Stimulated activated CD8-positive, alpha-beta memory T cell treated with anti-CD3 and anti-CD28 coated beads, Interleukin-4, amount 100 ng/mL, for 24 hours (primary cell): ENCODE data around the gene FTSJ1.
A peak's percentile ranks its signal among the peaks of the same experiment; 100 is the strongest.
"Not testable (repeated sequence)": the region's sequence is repeated elsewhere in the genome, so short reads cannot be mapped to it uniquely, and the experiment has no call there.

Source experiments
- DNase-seq: peaks from one replicate; pipeline ENCODE4 v3.0.0-alpha.2; 2020; ENCODE audit warnings: low read depth

The FTSJ1 gene

DNA sequence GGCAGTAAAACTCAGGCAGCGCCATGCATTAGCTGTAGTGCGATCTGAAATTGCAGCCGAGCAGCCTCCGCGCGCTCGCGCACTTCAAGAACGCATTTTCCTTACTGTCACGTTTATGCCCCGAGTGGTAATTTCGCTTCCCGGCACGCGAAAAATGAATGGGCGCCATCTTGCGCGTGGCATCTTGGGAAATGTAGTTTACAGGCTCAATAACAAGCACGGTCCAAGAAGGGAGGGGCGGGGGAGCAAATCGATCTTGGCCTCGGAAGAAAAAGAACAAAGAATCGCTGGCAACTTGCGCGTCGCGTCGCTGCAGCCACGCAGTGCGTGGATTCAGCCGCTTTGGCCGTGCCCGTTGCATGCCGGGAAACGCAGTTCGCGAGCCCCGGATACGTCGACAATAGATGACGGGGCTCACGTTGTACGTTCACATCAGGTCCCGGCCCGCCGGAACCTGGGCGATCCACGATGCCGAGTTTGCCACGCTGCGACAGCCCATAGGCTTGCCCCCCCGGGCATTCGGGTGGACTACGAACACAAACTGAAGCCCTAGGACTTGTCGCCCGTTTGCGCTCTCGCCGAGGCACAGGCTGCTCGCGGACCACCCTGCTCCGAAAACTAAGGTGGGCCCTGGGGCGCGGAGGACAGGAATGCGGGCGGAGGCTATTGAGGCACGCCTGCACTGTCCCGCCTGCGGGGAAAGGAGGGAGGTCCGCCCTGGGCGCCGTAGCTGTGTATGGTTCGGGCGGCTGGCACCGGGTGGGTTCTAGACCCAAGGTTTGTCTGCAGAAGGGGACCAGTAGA is at the start of gene FTSJ1:
Gene FTSJ1, plus strand, starts transcription at position 426 of the 804 bp plus-strand sequence. CDS start 1,849 bp downstream, outside the sequence.
- peak; percentile 76 for DNase-seq

DNA sequence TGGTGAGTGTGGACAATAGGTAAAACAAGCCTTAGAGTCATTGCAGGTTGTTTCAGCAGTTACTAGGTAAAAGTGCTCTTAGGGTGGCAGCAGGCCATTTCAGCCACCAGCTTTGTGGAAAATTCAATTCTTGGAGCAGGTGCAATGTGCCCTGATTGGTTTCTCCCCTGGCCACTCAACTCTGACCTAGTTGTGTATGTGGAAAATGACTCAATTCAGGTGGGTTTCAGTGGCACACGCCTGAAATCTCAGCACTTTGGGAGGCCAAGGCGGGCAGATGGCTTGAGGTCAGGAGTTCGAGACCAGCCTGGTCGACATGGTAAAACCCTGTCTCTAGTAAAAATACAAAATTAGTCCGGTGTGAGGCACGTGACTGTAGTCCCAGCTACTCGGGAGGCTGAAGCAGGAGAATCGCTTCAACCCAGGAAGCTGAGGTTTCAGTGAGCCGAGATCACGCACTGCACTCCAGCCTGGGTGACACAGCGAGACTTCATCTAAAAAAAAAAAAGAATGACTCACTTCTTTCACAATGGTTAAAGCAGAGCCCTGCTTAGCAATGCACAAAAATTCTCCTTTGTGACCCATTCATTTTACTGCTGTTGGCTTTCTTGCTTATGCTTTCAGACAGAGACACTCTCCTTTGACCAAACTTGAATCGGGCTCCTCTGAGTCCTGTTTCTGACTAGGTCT is 48.8 kb upstream of the FTSJ1 start:
- not testable (repeated sequence) for DNase-seq

DNA sequence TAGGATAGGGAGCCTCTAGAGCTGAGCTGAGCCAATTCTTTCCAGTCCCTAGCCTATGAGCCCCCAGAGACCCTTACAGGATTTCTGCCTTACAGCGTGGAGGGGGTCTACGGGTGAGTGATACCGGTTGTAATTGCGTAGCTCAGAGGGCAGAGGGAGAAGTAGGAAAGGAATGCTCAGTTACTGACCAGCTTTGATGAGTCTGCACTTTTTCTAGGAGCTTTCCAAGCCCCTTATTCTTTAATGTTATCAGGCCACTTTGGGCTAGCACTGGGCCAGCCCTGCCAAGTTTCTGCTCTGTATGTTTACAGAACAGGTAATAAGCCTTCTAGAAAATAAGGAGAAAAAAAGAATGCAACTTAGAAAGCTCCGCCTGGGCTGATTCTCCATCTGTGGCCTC is 46.4 kb upstream of the FTSJ1 start:
- not testable (repeated sequence) for DNase-seq

DNA sequence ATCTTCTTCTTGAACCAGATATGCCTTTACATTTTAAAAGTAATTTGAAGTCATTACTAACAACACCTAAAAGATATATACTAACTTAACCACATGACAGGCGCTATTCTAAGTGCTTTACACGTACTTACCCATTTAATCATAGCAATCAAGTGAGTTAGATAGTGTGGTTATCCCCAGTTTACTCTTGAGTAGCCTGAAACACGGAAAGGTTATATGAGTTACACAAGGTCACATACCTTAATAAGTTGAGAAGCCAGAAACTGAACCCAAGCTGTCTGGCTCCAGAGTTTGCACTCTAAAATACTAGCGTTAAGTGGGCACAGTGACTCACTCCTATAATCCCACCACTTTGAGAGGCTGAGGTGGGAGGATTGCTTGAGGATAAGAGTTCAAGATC is 45.8 kb upstream of the FTSJ1 start:
- DNase-seq = not testable (repeated sequence)

DNA sequence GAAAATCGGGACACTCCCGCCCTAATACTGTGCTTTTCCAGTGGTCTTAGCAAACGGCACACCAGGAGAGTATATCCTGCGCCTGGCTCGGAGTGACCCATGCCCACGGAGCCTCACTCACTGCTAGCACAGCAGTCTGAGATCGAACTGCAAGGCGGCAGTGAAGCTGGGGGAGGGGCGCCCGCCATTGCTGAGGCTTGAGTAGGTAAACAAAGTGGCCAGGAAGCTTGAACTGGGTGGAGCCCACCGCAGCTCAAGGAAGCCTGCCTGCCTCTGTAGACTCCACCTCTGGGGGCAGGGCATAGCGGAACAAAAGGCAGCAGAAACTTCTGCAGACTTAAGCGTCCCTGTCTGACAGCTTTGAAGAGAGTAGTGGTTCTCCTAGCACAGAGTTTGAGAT is 42.3 kb upstream of the FTSJ1 start:
- DNase-seq = not testable (repeated sequence)

- not testable (repeated sequence) for DNase-seq
These were observed 28.8 kb upstream of the FTSJ1 start for GRCh38 chrX:48447201-48447600.

GRCh38 chrX:48450076-48450475 is 25.9 kb upstream of the FTSJ1 start:
- DNase-seq = no peak

- DNase-seq = no peak
These were observed 24.3 kb upstream of the FTSJ1 start for GRCh38 chrX:48451708-48452107.

- DNase-seq = no peak
These were observed 19.2 kb upstream of the FTSJ1 start for GRCh38 chrX:48456628-48457331.

DNA sequence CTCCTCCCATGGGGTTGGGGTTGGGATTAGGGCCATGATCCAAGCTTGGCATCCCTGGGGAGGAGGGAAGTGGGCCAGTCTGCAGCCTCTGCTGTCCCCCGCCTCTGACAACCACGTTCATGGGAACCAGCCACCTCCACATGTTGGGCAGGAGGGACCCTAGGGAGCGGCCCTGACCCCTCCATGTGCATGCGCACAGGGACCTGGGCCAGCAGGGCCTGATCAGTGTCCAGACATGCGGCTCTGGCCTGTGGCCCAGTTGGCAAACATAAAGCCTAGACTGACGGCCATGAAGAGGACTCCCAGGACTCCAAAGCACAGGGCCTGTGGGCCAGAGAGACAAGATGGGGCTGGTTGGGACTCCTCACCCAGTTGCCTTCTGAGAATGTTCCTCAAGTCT is 17.3 kb upstream of the FTSJ1 start:
- DNase-seq = no peak

DNA sequence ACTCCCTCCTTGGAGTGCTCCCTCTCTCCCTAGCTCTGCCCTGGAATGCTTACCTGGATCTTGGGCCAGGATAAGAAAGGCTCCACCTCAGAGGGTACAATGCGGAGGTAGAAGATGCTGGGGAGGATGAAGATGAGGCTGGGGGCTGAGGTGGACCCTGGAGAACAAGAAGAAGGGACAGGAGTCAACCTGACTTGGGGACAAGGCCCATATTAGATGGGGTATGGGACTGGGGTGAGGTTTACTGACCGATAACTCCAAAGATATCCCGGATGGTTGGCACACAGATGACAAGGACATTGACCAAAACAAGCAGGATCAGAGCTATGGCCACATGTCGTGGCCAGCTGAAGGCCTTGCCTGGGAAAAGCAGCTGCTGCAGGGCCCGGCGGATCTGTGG is 16.5 kb upstream of the FTSJ1 start:
- no peak for DNase-seq

DNA sequence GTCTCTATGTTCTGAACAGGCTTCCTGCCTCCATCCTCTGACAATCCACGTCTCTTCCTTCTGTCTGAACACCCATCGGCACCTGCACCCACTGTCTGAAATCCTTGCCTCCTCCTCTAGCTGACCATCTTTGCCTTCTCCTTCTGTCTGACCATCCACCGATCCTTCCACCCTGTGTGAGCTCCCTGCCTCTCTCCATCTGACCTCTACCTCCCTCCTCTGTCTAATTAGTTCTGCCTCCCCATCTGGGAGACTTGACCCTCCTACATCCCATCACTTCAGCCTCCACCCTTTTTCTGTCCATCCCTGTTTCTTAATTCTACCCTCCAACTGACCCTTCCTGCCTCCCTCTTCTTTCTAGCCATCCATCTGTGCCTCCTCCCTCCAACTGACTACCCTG is 16.0 kb upstream of the FTSJ1 start:
- no peak for DNase-seq

GRCh38 chrX:48460606-48461005 is 15.4 kb upstream of the FTSJ1 start:
- no peak for DNase-seq

DNA sequence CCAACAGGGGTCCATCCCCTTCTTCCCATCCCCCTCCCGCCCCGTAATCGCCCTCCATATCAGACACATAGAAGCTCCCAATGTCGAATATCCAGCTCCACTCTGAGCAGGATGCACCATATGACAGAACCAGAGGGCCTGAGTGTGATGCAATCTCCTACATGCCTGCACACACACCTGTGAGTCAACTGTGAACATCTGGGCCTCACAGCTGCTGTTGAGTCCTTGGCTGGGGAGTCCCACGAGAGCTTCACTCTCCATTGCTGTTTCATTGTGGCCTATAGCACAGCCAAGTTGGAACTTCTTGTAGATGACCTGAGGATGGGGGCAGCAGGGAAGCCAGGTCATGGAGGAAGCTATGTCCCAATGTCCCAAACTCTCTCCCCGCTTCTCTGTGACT is 14.2 kb upstream of the FTSJ1 start:
- DNase-seq = no peak

GRCh38 chrX:48465336-48465933 is 10.6 kb upstream of the FTSJ1 start:
- DNase-seq = no peak

DNA sequence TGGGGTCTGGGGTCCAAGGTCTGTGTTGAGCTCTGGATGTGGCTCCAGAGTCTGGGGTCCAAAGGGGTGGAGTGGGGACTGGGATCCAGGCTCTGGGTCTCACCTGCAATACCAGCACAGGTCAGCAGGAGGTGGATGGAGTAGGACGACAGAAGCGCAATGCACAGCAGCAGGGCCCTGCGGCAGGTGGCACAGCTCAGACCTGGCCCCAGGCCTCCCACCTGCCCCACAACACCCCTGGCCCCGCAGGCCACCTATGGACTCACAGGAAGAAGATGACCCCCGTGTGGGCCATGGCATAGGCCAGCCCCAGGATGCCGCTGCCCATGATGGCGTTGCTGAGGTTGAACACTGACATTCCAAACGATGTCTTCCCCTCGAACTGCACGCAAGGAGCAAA is 9.3 kb upstream of the FTSJ1 start:
- no peak for DNase-seq

DNA sequence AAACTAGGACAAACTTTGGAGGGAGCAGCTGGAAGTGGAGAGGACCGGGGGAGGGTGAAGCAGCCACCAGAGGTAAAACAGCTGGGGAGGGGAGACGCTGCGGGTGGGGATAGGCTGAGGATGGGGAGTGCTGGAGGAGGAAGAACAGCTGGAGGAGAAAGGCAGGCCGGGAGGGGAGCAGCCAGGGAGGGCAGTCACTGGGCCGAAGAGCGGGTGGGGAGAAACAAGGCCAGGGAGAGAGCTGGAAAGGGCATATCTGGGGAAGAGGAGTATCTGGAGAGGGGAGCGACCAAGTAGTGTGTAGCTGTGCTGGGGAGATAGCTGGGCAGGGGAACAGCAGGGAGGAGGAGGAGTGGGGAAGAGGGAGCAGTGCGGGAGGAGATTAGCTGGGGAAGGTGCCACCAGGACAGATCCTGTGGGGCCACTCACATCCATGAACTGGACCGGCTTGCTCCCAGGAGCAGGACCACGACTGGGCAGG is 8.7 kb upstream of the FTSJ1 start:
- DNase-seq = no peak

DNA sequence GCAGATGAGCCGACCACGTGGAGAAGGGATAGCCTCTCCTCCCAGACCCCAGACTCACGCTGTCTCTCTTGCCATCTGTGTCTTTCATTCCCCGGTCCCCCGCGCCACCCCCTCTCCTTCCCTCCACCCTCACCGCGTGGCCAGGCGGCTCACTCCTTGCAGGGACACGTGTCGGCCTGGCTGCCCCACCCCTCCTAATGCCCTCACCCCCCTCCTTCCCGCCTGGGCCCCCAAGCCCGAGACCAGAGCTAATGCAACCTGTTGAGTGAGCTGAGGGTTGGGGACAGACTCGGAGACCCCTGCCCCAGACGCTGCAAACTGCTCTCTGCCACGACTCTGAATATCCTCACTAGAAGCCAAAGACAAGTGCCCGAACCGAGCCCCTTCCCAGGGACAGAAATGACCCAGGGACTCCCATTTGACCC is 7.7 kb upstream of the FTSJ1 start:
- peak; percentile 40 for DNase-seq

DNA sequence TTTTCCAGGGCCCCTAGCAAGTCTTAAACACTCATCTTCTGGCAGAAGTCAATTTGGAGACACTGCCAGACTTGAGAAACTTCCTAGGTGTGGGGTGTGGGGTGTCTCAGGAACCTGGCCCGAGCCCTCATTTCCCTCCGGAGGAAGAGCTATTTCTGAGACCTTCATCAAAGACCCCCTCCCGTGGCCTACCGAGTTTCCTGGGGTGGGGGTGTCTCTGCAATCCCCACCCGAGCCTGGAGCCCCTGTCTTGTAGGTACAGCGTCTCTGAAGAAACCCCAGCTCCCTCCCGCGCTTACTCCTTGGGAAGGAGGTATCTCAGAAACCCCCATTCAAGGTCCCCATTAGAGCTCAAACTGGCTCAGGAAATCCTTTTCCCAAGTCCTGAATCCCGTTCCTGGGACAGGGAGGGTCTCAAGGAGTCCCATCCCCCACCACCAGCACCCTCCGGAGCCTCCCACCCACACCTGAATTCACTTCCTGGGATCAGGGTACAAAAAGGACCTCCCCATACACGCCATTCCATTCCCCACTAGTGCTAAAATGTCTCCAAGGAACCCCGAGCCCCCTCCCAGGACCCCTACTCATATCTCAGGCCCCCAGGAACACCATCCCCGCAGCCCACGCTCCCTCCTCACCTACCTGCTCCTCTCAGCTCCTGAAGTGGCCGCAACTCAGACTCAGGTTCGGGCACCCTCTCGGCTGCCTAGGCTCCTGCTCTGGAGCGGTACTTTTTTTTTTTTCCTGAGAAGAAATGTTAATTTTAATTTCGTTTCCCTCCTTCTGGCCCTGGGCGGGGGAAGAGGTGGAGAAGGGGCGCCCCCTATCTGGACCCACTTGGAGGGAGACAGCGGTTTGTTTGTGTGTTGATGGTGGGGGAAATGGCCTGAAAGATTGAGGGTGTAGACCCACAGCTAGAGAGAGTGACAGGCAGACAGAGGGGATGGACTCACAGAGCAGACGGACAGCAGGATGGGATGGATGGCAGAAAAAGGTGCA is 7.0 kb upstream of the FTSJ1 start:
- DNase-seq = peak; percentile 28

GRCh38 chrX:48470110-48470832 is 5.7 kb upstream of the FTSJ1 start, which contains the start of gene SLC38A5:
Gene SLC38A5 (minus strand): TSS chrX:48470260. CDS start chrX:48467924, 2,336 bp downstream.
- DNase-seq = no peak
